ENCODE results near the gene SLC17A7. TPM values are rescaled to one million over a fixed set of nuclear protein-coding genes. Genes with fewer than 3 reads are reported as not detected.

Gene SLC17A7
- total and polyA plus RNA-seq, 2 of the 8 experiments (the other 6 are each of a cell fraction or from before 2014, with no cell fraction given): 2.7 to 3.0 TPM

GRCh38 chr19:49442771-49443365 is 1.5 kb upstream of the SLC17A7 start:
- Histone ChIP-seq H3K56ac (replicated peaks; ENCODE audit: insufficient read length, low read depth, low read length) (no peak overlapping the region), H3K23me2 (ENCODE audit: low read depth, low read length) (peaks cover 18% of the 10 kb centered on the region; the same call in 1 of the 2 replicates), H3K4me2 (ENCODE audit: insufficient read depth in 1 of 2, low read depth in 2 of 2, low read length in 2 of 2) (peak overlapping the region; percentile 53 to 73), H3K4me1 (replicated peaks in 1 of 4; ENCODE audit: control insufficient read depth in 3 of 4, insufficient read depth in 4 of 4, low read length in 3 of 4) (peaks cover 0 to 10% (median 7%) of the 10 kb centered on the region in 4 experiments; a peak in 6 of 7 replicates), H3K9me3 (ENCODE audit: insufficient read depth in 2 of 2, low read depth in 1 of 2, low read length in 1 of 2) (no peaks in the 10 kb centered on the region), H2BK12ac (ENCODE audit: low read depth, low read length) (no peak overlapping the region), H3K9ac (replicated peaks in 1 of 4; ENCODE audit: extremely low read depth in 1 of 4, low read depth in 3 of 4, low read length in 3 of 4) (peak overlapping the region in 2 of 4 experiments; percentile 12 to 29; a peak in 2 of 7 replicates), H2BK15ac (ENCODE audit: low read length) (no peak overlapping the region), H3K14ac (ENCODE audit: insufficient read length) (no peak overlapping the region), H4K91ac (replicated peaks; ENCODE audit: insufficient read length, low read length) (no peak overlapping the region), H3K79me1 (ENCODE audit: low read depth, low read length) (no peaks in the 10 kb centered on the region), H3K18ac (ENCODE audit: extremely low read depth, low read length) (peak overlapping the region; percentile 90), H2BK120ac (replicated peaks; ENCODE audit: low read depth, low read length) (no peak overlapping the region), H3K27ac (ENCODE audit: low read depth, low read length) (peak overlapping the region; percentile 53; the same call in 1 of the 2 replicates), H2BK20ac (ENCODE audit: low read length) (no peak overlapping the region), H4K20me1 (replicated peaks in 1 of 2; ENCODE audit: control insufficient read depth in 1 of 2, insufficient read depth in 2 of 2, low read length in 2 of 2) (peaks cover 4 to 6% of the 10 kb centered on the region in 2 experiments), H3K79me2 (ENCODE audit: control insufficient read depth in 1 of 2, insufficient read depth in 2 of 2, low read length in 2 of 2) (no peaks in the 10 kb centered on the region), H4K5ac (ENCODE audit: insufficient read length, low read depth, low read length) (no peak overlapping the region), H3K36me3 (ENCODE audit: control insufficient read depth in 2 of 4, insufficient read depth in 4 of 4, low read length in 3 of 4) (peaks cover 5 to 9% (median 7%) of the 10 kb centered on the region in 4 experiments; a peak in 6 of 8 replicates), H3K27me3 (replicated peaks in 1 of 4; ENCODE audit: control insufficient read depth in 3 of 4, extremely low read depth in 1 of 4, insufficient read depth in 3 of 4, low read length in 3 of 4) (peaks cover 18 to 32% (median 30%) of the 10 kb centered on the region in 4 experiments), H2AFZ (ENCODE audit: low read length) (no peak overlapping the region), H3K4ac (replicated peaks; ENCODE audit: insufficient read length, low read depth, low read length) (no peak overlapping the region), H3K4me3 (ENCODE audit: extremely low read depth in 1 of 4, insufficient read depth in 2 of 4, low read depth in 3 of 4, low read length in 4 of 4) (peak overlapping the region; percentile 46 to 69 (median 62)), H3K23ac (ENCODE audit: insufficient read length) (no peak overlapping the region), H2BK5ac (ENCODE audit: low read depth, low read length) (peak overlapping the region; percentile 88; the same call in 1 of the 2 replicates), H2AK5ac (ENCODE audit: low read depth, low read length) (no peak overlapping the region), H4K8ac (ENCODE audit: extremely low read depth, insufficient read depth, low read length) (peak overlapping the region; percentile 60)
- 0% methylated on average over 22 of the region's 43 CpGs; no CpG with 5 or more reads in 1 of the 2 experiments for WGBS, 2 experiments (ENCODE audit: extremely low coverage in 1 of 2, insufficient coverage in 1 of 2, insufficient read length in 1 of 2, insufficient replicate concordance in 2 of 2, low coverage in 1 of 2, low lambda C conversion rate in 2 of 2, missing lambda C conversion rate in 1 of 2)
- FAIRE-seq (no peak), DNase-seq (ENCODE audit: low read depth in 1 of 2, low spot score in 2 of 2) (peak; percentile 96 to 100)
- ChIA-PET CTCF (ENCODE audit: partially characterized antibody) (interaction anchor here (0.9 to 7.9 kb wide), 12 partner anchors 12 to 716 kb away, joined by 3 to 88 read pairs (median 4); partner anchors contain the start of genes GFY and PTH2), POLR2A (ENCODE audit: partially characterized antibody) (interaction anchor here (0.9 to 4.1 kb wide), 9 partner anchors 9 to 234 kb away, joined by 3 to 13 read pairs (median 3); partner anchors contain the start of genes ALDH16A1, PIH1D1 and PRMT1)
- TF ChIP-seq ATF3 (IDR thresholded peaks at IDR 0.05; ENCODE audit: insufficient read depth, low read depth, low read length) (no peak), EGR1 (IDR thresholded peaks at IDR 0.05; ENCODE audit: borderline replicate concordance, low read depth, low read length) (peak; percentile 85; the same call in 1 of the 2 replicates), ASH2L (IDR thresholded peaks at IDR 0.05; ENCODE audit: low read length) (peak; percentile 65), TCF12 (IDR thresholded peaks at IDR 0.05; ENCODE audit: low read depth, low read length) (no peak), TEAD4 (IDR thresholded peaks at IDR 0.05; ENCODE audit: low read depth, low read length) (peak; percentile 58), PHF8 (conservative IDR thresholded peaks at IDR 0.05; ENCODE audit: low read depth, low read length) (peak; percentile 51; the same call in 1 of the 2 replicates), POLR2A (IDR thresholded peaks at IDR 0.05; ENCODE audit: control extremely low read depth in 1 of 2, low read depth in 2 of 2, low read length in 2 of 2) (no peak; a peak in 1 of 3 replicates), ZNF274 (IDR thresholded peaks at IDR 0.05; ENCODE audit: borderline replicate concordance, extremely low read depth, low read length) (no peak), SIRT6 (IDR thresholded peaks at IDR 0.05; ENCODE audit: low read length) (no peak), TBP (IDR thresholded peaks at IDR 0.05; ENCODE audit: low read depth, low read length) (no peak), SP4 (IDR thresholded peaks at IDR 0.05; ENCODE audit: low read length) (0 out of 2 replicates have a peak, but pooled peaks have one; percentile 1), HDAC2 (IDR thresholded peaks at IDR 0.05; ENCODE audit: borderline replicate concordance in 1 of 2, low read depth in 2 of 2, low read length in 2 of 2) (no peak; a peak in 1 of 4 replicates)
